HepG2 (cell line): ENCODE results near the gene ZNF345. TPM values are rescaled to one million over a fixed set of nuclear protein-coding genes. Genes with fewer than 3 reads are reported as not detected.

Source experiments
- ATAC-seq: fragments of 200-7000 bp; cut with Tn5 transposase; 3 replicates; pipeline ENCODE4 v1.9.1; 2020; ENCODE audit warnings: mild to moderate bottlenecking, moderate library complexity
- BruUV-seq: library from RNA; stranded (reverse); fragments of 400-500 nt; replicated peaks from 2 replicates; lab custom pipeline; 2021; lab: Mats Ljungman, UMichigan
- CTCF ChIA-PET: fragments of 300-600 bp; formaldehyde crosslinking; extraction: SDS; loops from one replicate; lab custom pipeline; 2021; ENCODE audit warnings: low total read pairs, inconsistent platforms, low intra/inter-chr PET ratio; lab: Yijun Ruan, JAX
- POLR2A ChIA-PET: fragments of 350-600 bp; sonication (Branson Sonifier 250); formaldehyde crosslinking; loops from one replicate; lab custom pipeline; 2020; ENCODE audit warnings: antibody characterized with exemption, inconsistent platforms; lab: Yijun Ruan, JAX
- DNase-seq: peaks from one replicate; pipeline ENCODE4 v3.0.0-alpha.2; 2015; ENCODE audit warnings: low spot score
- FAIRE-seq: peaks from 3 replicates; lab custom pipeline; 2011; peaks lifted over from hg19 to GRCh38; lab: Jason Lieb, UNC
- H2AFZ ChIP-seq: one replicate; pipeline ENCODE4 v1.6.1; 2011; ENCODE audit warnings: low read length, inconsistent platforms
- H3K27ac ChIP-seq: fragments of 300-600 bp; 3 replicates; pipeline ENCODE4 v1.8.0; 2011; ENCODE audit warnings: mixed run types, mild to moderate bottlenecking, mixed read lengths, low read length, inconsistent platforms; ENCODE audit not compliant: insufficient read depth; ENCODE audit errors: extremely low read length
- H3K27me3 ChIP-seq, 2 experiments: fragments of 200-600 bp in 1 of 2; 2 replicates in 1 of 2; 3 replicates in 1 of 2; pipeline versions ENCODE4 v1.6.0 to v1.8.0; 2011; ENCODE audit warnings: low read length in 2 of 2, mild to moderate bottlenecking in 2 of 2, moderate library complexity in 2 of 2, inconsistent platforms in 1 of 2; ENCODE audit not compliant: insufficient read depth in 2 of 2, control insufficient read depth in 1 of 2
- H3K36me3 ChIP-seq, 2 experiments: fragments of 200-600 bp in 1 of 2; replicated peaks in 1 of 2; 2 replicates in 1 of 2; 3 replicates in 1 of 2; pipeline versions ENCODE4 v1.5.1 to v1.8.0; 2011; ENCODE audit warnings: low read length in 2 of 2, inconsistent platforms in 1 of 2; ENCODE audit not compliant: insufficient read depth in 2 of 2, control insufficient read depth in 1 of 2
- H3K4me1 ChIP-seq: 2 replicates; pipeline ENCODE4 v1.5.1; 2012; ENCODE audit warnings: low read length, inconsistent platforms; ENCODE audit not compliant: insufficient read depth
- H3K4me2 ChIP-seq: 2 replicates; pipeline ENCODE4 v1.6.0; 2011; ENCODE audit warnings: low read depth, low read length, inconsistent platforms
- H3K4me3 ChIP-seq, 3 experiments: fragments of 200-600 bp in 1 of 3; sonication (generic), shearing (Covaris generic) in 1 of 3; replicated peaks in 1 of 3; 2 replicates each; pipeline ENCODE4 v1.5.1; 2011 to 2016; ENCODE audit warnings: low read length in 3 of 3, inconsistent platforms in 2 of 3, low read depth in 2 of 3, mild to moderate bottlenecking in 2 of 3, control low read depth in 1 of 3, mixed read lengths in 1 of 3; ENCODE audit not compliant: insufficient read depth in 1 of 3
- H3K79me2 ChIP-seq: one replicate; pipeline ENCODE4 v1.6.1; 2011; ENCODE audit warnings: low read length, inconsistent platforms; ENCODE audit not compliant: insufficient read depth
- H3K9ac ChIP-seq: 2 replicates; pipeline ENCODE4 v1.6.0; 2011; ENCODE audit warnings: mild to moderate bottlenecking, low read depth, low read length, inconsistent platforms; ENCODE audit not compliant: insufficient read depth
- H3K9me3 ChIP-seq: 2 replicates; pipeline ENCODE4 v1.5.1; 2012; ENCODE audit warnings: mild to moderate bottlenecking, low read length
- H4K20me1 ChIP-seq: 2 replicates; pipeline ENCODE4 v1.6.0; 2011; ENCODE audit warnings: inconsistent platforms, mild to moderate bottlenecking, low read length, moderate library complexity; ENCODE audit not compliant: insufficient read depth
- FOXA3 ChIP-seq: IDR thresholded peaks from 2 replicates; pipeline ENCODE4 v1.6.1; 2016; ENCODE audit warnings: missing genetic modification reagents, missing compliant biosample characterization
- FOXK2 ChIP-seq: fragments of 450-650 bp; IDR thresholded peaks from 2 replicates; pipeline ENCODE4 v1.6.1; 2016
- GATA4 ChIP-seq: sonication (generic); IDR thresholded peaks from 2 replicates; pipeline ENCODE4 v1.6.1; 2016; ENCODE audit warnings: antibody characterized with exemption, low read depth, borderline replicate concordance
- KMT2A ChIP-seq: sonication (generic); formaldehyde crosslinking; IDR thresholded peaks from 2 replicates; pipeline ENCODE4 v1.4.0; 2020; ENCODE audit warnings: missing genetic modification reagents
- RAD21 ChIP-seq: fragments of 450-650 bp; formaldehyde crosslinking; IDR thresholded peaks from 2 replicates; pipeline ENCODE4 v1.5.0; 2020; ENCODE audit warnings: mild to moderate bottlenecking
- SMYD3 ChIP-seq: sonication (generic); formaldehyde crosslinking; IDR thresholded peaks from 2 replicates; pipeline ENCODE4 v1.8.1; 2023; ENCODE audit warnings: mild to moderate bottlenecking, missing genetic modification reagents
- ZNF383 ChIP-seq: sonication (generic); formaldehyde crosslinking; IDR thresholded peaks from 2 replicates; pipeline ENCODE4 v1.4.0; 2020; ENCODE audit warnings: missing genetic modification reagents, mild to moderate bottlenecking, borderline replicate concordance
- ZNF446 ChIP-seq: sonication (generic); formaldehyde crosslinking; IDR thresholded peaks from 2 replicates; pipeline ENCODE4 v1.5.0; 2020; ENCODE audit warnings: mild to moderate bottlenecking, missing genetic modification reagents
- ZNF615 ChIP-seq: sonication (generic); formaldehyde crosslinking; IDR thresholded peaks from 2 replicates; pipeline ENCODE4 v1.5.0; 2020; ENCODE audit warnings: mild to moderate bottlenecking, missing genetic modification reagents, borderline replicate concordance
- WGBS: methylation state at CpG from one replicate; pipeline ENCODE4 v1.1.6; 2017; ENCODE audit warnings: low lambda C conversion rate; 5-methylcytosine and 5-hydroxymethylcytosine counted together
- in situ Hi-C: cut with HindIII; loops from 2 replicates; pipeline ENCODE4 v1.10.0; 2017; ENCODE audit warnings: low pct_unique_long_range_greater_than_20kb; ENCODE audit not compliant: extremely low pct_ligation_motif_present
- intact Hi-C: fragments of 100-400 bp; cut with micrococcal nuclease; formaldehyde crosslinking; loops from one replicate; pipeline ENCODE4 v1.10.0; 2022; ENCODE audit not compliant: unreplicated experiment
- polyA plus RNA-seq, 8 experiments: library from polyadenylated mRNA; depleted of rRNA in 3 of 8; stranded (reverse) in 7 of 8; unstranded in 1 of 8; fragments of >200 nt; fragmentation: Illumina TruSeq in 4 of 8; extraction: Trizol in 4 of 8; gene quantifications; 2 replicates each; pipeline versions ENCODE4 v1.2.1 to v1.2.3, GENCODE V29; 2011 to 2016; ENCODE audit warnings: low read depth in 4 of 8, missing spikeins in 1 of 8, mixed read lengths in 1 of 8; ENCODE audit not compliant: insufficient read depth in 1 of 8
- total RNA-seq, 5 experiments: library from RNA; depleted of rRNA; stranded (reverse); fragments of >200 nt; fragmentation: Illumina TruSeq; extraction: Trizol; gene quantifications; 2 replicates each; pipeline ENCODE4 v1.2.3, GENCODE V29; 2016; ENCODE audit warnings: low read depth in 1 of 5
- TF ChIP-seq, protein P1 (sequence below): sonication (generic); formaldehyde crosslinking; IDR thresholded peaks from 2 replicates; pipeline ENCODE4 v1.4.0; 2020; ENCODE audit warnings: mild to moderate bottlenecking, missing genetic modification reagents
- TF ChIP-seq, protein P2 (sequence below): sonication (generic); formaldehyde crosslinking; conservative IDR thresholded peaks from 2 replicates; pipeline ENCODE4 v1.8.0; 2022; ENCODE audit warnings: mild to moderate bottlenecking, moderate library complexity, missing genetic modification reagents

The ZNF345 gene
- total and polyA plus RNA-seq, 2 of the 13 experiments (the other 11 are each of a cell fraction or from before 2014, with no cell fraction given), result 2.6 to 2.9 TPM

DNA sequence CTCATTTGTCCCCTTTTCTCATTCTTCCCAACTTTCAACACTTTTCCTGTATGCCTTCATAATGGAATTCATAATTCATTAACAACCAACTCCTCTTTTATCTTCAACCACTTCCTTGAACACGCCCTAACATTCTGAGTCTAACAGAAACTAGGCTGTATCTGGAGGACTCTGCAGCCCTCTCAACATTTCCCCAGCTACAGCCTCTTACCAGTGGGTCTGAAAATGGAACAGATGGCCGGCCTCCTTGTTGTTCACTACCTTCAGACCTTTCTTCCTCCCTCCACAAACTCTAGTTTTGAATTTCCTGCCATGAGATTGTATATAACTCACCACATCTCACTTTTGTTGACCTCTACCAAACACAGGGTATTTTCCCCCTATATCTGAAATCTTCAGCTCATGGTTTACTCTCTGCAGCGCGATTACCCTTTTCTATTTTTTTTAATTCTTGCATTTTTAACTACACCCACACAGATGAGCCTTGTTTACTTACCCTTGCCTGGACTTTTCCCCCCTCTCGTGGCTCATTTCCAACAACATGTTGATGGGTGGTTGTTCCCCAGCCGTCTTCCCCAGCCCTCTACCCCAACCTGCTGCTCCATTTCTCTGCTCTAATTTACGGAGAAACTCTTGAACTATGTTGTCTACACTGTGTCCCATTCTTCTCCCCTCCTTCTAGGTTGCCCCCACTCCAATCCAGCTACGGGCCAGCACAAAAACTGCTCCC lies 13.3 kb upstream of the ZNF345 start:
- BruUV-seq, result TSS peak; percentile 65
- ChIA-PET CTCF (no interaction called here), POLR2A (interaction anchor here (0.7 to 3.6 kb wide), 16 partner anchors 9 to 855 kb away, joined by 3 to 169 read pairs (median 6); partner anchors contain the start of genes ZNF146, ZNF260, ZNF345 and ZNF382)
- H3K4me2 ChIP-seq, result peak overlapping the region; percentile 80
- peak; percentile 14 for ATAC-seq
- in situ Hi-C loops, result no loop called here
- peaks cover 19% of the 10 kb centered on the region for H3K4me1 ChIP-seq
- peak overlapping the region; percentile 77 to 85 (median 84) for H3K4me3 ChIP-seq
- intact Hi-C loops, result loop anchor here (5.0 kb wide), 2 partner anchors 150 to 265 kb away; partner anchors contain the start of genes ZNF529 and ZNF567
- TF ChIP-seq FOXK2 (0 out of 2 replicates have a peak, but pooled peaks have one; percentile 2), ZNF383 (CRISPR knock-in tag) (peak; percentile 11; the same call in 1 of the 2 replicates), ZNF615 (CRISPR knock-in tag) (0 out of 2 replicates have a peak, but pooled peaks have one; percentile 4), RAD21 (no peak), GATA4 (no peak), FOXA3 (CRISPR knock-in tag) (peak; percentile 26), ZNF446 (peak; percentile 31; the same call in 1 of the 2 replicates), KMT2A (CRISPR knock-in tag) (0 out of 2 replicates have a peak, but pooled peaks have one; percentile 21), SMYD3 (CRISPR knock-in tag) (peak; percentile 64; the same call in 1 of the 2 replicates)
- TF ChIP-seq, protein P1, sequence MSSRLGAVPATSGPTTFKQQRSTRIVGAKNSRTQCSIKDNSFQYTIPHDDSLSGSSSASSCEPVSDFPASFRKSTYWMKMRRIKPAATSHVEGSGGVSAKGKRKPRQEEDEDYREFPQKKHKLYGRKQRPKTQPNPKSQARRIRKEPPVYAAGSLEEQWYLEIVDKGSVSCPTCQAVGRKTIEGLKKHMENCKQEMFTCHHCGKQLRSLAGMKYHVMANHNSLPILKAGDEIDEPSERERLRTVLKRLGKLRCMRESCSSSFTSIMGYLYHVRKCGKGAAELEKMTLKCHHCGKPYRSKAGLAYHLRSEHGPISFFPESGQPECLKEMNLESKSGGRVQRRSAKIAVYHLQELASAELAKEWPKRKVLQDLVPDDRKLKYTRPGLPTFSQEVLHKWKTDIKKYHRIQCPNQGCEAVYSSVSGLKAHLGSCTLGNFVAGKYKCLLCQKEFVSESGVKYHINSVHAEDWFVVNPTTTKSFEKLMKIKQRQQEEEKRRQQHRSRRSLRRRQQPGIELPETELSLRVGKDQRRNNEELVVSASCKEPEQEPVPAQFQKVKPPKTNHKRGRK, result 0 out of 2 replicates have a peak, but pooled peaks have one; percentile 20
- TF ChIP-seq, protein P2, sequence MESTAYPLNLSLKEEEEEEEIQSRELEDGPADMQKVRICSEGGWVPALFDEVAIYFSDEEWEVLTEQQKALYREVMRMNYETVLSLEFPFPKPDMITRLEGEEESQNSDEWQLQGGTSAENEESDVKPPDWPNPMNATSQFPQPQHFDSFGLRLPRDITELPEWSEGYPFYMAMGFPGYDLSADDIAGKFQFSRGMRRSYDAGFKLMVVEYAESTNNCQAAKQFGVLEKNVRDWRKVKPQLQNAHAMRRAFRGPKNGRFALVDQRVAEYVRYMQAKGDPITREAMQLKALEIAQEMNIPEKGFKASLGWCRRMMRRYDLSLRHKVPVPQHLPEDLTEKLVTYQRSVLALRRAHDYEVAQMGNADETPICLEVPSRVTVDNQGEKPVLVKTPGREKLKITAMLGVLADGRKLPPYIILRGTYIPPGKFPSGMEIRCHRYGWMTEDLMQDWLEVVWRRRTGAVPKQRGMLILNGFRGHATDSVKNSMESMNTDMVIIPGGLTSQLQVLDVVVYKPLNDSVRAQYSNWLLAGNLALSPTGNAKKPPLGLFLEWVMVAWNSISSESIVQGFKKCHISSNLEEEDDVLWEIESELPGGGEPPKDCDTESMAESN (CRISPR knock-in tag), result 0 out of 2 replicates have a peak, but pooled peaks have one; percentile 9
- no peaks in the 10 kb centered on the region for H4K20me1 ChIP-seq
- 12% methylated on average over 8 of the region's 8 CpGs for WGBS
- H3K36me3 ChIP-seq, result peaks cover under 1 to 7% of the 10 kb centered on the region in 2 experiments; a peak in 2 of 5 replicates
- peak overlapping the region; percentile 82 for H3K9ac ChIP-seq
- peak overlapping the region; percentile 86 for H3K27ac ChIP-seq
- no peaks in the 10 kb centered on the region; a peak in 1 of 5 replicates for H3K27me3 ChIP-seq
- H3K9me3 ChIP-seq, result peaks cover 38% of the 10 kb centered on the region
- DNase-seq, result peak; percentile 31
- H2AFZ ChIP-seq, result peak overlapping the region; percentile 95
- H3K79me2 ChIP-seq, result peaks cover 9% of the 10 kb centered on the region
- FAIRE-seq, result no peak
